Measurements from ENCODE around the gene PCSK7.

The PCSK7 gene

GRCh38 chr11:117181586-117182550, 50.0 kb downstream of the PCSK7 start:
- no peak for DNase-seq

DNA sequence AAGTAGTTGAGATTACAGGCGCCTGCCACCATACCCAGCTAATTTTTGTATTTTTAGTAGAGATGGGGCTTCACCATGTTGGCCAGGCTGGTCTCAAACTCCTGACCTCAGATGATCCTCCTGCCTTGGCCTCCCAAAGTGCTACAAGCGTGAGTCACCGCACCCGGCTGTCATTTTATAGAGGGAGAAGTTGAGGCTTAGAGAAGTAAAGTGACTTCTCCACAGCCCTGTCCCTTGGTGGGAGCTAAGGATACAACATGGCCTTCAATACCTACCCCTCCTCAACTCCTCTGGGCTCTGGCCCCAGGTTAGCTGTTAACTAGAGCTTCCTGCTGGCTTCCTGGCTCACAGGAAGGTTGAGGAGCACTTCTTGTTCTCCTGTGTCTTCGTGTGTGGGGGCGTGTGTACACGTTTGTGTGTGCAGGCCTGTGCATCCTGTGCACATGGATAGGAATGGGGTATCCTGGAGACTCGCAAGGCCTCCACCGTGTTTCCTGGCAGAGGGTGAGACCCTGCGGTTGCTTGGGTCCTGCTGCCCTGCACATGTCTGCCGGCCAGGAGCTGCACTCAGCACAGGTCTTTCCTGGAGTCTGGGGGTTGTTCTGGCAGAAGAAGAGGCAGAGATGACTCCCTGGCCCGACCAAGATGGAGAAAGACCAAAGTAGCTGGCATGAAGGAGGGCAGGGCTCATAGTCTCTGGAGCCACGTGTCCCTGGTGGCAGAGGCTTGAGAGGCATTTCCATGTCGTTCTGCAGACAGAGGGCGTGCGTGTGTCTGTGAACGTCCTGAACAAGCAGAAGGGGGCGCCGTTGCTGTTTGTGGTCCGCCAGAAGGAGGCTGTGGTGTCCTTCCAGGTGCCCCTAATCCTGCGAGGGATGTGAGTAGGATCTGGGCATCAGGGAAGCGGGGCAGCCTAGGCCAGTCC, 51.0 kb downstream of the PCSK7 start:
- no peak for DNase-seq

GRCh38 chr11:117180020-117180419, 51.9 kb downstream of the PCSK7 start:
- DNase-seq = no peak

GRCh38 chr11:117179048-117179999, 52.5 kb downstream of the PCSK7 start:
- DNase-seq = no peak

- peak; percentile 50 to 58 for DNase-seq
Measured at GRCh38 chr11:117178210-117179034, 53.5 kb downstream of the PCSK7 start, which contains the start of gene SIDT2. SIDT2 (plus strand) TSS chr11:117178743; CDS start chr11:117179264, 521 bp downstream.

DNA sequence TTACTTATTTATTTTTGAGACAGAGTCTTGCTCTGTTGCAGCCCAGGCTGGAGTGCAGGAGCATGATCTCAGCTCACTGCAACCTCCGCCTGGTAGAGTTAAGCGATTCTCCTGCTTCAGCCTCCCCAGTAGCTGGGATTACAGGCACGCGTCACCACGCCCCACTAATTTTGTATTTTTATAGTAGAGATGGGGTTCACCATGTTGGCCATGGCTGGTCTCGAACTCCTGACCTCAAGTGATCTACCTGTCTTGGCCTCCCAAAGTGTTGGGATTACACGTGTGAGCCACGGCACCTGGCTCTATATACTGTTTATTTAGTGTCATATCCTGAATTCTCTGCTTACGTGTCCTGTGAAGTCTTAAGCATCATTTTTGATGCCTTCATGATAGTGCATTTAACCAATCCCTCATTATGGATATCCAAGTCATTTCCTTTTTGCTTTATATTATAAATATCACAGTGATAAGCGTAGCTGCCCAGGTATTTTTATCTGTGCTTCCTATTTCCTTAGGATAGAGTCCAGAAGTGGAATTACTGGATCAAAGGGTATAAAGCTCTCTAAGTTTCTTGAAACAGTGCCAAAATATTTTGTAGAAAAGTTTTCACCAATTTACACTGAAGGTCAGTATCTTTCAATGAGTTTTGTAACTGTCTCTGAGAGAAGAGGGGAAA, 54.2 kb downstream of the PCSK7 start:
- no peak for DNase-seq

DNA sequence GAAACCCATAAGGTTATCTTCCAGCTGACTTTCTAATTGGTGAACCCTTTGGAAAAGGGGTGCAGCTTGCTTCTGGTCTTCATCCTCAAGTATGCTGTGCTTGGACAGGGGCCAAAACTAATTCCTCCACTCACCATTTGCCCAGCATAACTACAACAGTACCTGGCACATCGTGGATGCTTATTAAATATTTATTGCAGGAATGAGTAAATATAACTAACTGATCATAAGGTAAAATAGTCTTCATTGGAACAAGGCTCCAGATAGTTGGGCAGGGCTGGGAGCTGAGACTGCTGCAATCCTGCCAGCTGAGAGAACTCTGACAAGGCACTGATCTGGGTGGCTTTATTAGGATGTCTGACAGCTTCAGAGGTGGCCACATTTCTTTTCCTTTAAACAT, 55.7 kb downstream of the PCSK7 start:
- DNase-seq = no peak

GRCh38 chr11:117175781-117176180, 56.1 kb downstream of the PCSK7 start:
- DNase-seq = no peak

- no peak for DNase-seq
Measured at GRCh38 chr11:117175104-117175503, 56.8 kb downstream of the PCSK7 start.

DNA sequence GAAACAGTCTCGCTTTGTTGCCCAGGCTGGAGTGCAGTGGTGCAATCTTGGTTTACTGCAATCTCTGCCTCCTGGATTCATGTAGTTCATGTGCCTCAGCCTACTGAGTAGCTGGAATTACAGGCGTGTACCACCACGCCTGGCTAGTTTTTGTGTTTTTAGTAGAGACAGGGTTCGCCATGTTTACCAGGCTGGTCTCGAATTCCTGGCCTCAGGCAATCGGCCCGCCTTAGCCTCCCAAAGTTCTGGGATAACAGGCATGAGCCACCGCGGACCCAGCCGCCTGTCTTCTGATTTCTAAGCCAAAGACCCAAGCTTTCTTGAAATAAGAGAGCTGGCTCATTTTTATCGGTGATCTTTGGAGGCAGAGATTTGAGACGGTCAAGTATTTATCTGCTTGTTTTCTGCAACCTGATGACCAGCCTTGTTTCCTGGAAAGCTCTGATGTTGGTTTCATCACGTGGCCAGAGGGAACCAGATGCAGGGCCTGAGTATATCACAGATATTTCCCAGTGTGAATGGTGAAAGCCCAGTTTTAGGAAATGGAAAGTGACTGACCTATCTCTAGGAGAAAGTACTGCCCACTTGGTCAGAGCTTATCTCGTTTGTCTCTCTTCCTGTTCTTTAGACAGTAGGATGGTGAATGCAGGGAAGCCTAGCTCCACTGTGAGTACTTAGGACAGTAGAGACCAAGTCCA, 59.0 kb downstream of the PCSK7 start:
- DNase-seq = no peak

DNA sequence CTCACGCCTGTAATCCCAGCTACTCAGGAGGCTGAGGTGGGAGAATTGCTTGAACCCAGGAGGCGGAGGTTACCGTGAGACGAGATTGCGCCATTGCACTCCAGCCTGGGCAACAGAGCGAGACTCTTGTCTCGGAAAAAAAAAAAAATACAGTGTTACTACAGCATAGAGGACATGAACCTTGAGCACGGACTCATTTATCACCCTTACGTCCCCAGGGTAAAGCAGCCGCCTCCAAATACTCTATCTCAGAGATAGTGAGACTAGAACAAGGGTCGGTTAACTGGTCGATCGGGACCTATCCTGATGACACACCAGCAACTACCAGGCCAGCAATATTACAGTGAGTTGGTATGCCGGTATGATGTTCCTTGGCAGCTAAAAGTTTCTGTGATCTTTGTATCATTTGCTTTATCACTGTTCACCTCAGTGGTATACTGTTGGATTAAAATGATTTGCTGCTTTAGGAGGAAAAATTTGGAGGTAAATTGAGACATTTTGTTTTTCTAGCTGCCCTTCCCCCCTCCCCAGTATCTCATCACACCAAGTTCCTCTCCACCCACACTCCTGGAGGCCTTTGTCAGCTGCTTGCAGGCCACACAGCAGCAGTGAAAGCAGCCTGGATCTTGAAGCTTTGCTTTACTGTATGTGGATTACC, 60.3 kb downstream of the PCSK7 start:
- DNase-seq = no peak

GRCh38 chr11:117171007-117171403, 60.9 kb downstream of the PCSK7 start:
- no peak for DNase-seq

DNA sequence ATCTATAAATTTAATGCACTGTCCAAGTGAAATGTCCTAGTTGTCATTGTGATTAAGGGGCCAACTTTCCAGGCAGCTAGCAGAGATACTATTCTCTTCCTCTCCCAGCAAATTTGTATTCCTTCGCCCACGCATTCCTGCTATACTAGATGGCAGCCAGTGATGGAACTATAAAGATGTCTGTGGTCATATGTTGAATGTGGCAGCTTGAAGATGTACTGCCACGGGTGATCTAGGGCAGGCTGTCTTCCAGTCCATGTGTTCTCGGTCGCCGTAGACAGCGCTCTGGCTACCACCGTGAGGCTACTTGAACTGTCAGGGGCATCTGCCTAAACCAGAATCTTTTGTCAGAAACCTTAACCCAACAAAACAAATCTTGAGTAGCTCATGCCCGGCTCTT, 61.7 kb downstream of the PCSK7 start:
- DNase-seq = no peak

DNA sequence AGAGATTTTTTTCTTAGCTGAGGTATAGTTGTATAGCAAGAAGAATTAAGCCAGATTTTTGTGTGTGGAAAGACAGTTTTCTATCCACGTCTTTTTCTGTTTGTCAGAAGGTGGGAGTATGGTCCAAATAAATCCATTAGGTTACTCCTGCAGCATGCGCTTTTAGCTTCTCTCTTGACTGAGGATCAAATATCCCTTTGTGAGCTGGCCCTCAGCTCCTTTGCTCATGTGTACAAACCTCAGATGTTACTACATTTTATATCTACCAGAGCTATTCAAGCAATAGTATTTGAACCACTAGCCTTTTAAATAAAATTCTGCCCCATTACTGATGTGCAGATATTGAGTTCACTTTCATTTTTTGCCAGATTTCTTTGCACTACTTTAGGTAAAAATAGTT, 62.1 kb downstream of the PCSK7 start:
- no peak for DNase-seq

GRCh38 chr11:117166491-117166890, 65.4 kb downstream of the PCSK7 start:
- DNase-seq = no peak

DNA sequence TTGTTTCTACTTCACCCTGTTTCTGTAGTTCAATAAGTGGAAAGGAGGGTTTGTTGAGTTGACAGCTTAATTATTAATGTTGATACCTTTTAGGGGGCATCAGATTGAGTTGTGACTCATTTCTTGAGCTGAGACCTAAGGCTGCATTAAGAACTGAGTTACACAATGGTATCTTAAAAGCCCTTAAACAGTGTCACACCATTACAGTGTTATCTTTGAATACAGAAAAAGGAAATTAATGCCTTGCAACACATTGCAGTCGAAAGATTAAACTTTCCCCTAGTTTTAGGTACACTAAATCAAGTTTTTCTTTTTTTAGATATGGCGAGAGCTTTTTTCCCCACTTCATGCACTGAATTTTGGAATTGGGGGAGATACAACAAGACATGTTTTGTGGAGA, 71.0 kb downstream of the PCSK7 start:
- DNase-seq = no peak

DNA sequence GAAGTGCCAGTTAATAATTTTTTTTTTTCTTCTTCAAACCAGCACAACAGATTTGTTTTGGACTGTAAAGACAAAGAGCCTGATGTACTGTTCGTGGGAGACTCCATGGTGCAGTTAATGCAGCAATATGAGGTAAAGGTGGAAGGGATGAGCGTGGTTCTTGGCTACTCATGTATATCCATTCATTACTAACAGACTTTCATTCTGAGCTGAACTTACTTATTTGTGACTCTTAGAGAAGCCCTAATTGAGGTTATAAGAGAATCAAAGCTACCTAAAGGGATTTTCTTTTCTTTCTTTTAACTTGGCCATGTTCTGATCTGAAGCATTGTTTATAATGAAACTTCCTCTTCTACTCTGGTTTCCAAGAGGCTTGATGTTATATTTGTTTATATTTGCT, 72.0 kb downstream of the PCSK7 start:
- DNase-seq = no peak

- DNase-seq = no peak
Measured at GRCh38 chr11:117157507-117157906, 74.4 kb downstream of the PCSK7 start.

DNA sequence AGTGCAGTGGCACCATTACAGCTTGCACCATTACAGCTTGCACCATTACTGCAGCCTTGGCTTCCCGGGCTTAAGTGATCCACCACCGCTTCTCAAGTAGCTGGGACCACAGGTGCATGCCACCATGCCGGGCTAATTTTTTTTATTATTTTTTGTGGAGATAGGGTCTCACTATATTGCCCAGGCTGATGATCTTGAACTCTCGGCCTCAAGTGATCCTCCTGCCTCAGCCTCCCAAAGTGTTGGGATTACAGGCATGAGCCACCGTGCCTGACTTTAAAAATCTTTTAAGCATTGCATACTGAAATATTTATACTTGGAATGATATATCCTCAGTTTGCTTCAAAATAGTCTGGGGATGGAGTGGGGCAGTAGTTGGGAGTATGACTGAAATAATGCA, 77.4 kb downstream of the PCSK7 start:
- no peak for DNase-seq
